ENCODE results near the gene EIF4ENIF1.
A peak's percentile ranks its signal among the peaks of the same experiment; 100 is the strongest.
"Not testable (repeated sequence)": the region's sequence is repeated elsewhere in the genome, so short reads cannot be mapped to it uniquely, and the experiment has no call there.

The EIF4ENIF1 gene

GRCh38 chr22:31495343-31495742 lies 5.7 kb upstream of the EIF4ENIF1 start:
- Histone ChIP-seq H3K36me3 (ENCODE audit: control insufficient read depth, insufficient read depth, low read length) (no peaks in the 10 kb centered on the region), H3K4me3 (ENCODE audit: insufficient read depth, low read depth, low read length, poor library complexity, severe bottlenecking) (peak overlapping the region; percentile 70), H3K27me3 (replicated peaks; ENCODE audit: control insufficient read depth, insufficient read depth, low read length, poor library complexity, severe bottlenecking) (no peaks in the 10 kb centered on the region), H3K4me1 (ENCODE audit: control insufficient read depth, insufficient read depth, low read length, poor library complexity, severe bottlenecking) (peaks cover 19% of the 10 kb centered on the region), H3K27ac (ENCODE audit: insufficient read depth, low read length, poor library complexity, severe bottlenecking) (peak overlapping the region; percentile 91), H3K9me3 (ENCODE audit: control insufficient read depth, low read length) (no peaks in the 10 kb centered on the region)
- no peak for DNase-seq

DNA sequence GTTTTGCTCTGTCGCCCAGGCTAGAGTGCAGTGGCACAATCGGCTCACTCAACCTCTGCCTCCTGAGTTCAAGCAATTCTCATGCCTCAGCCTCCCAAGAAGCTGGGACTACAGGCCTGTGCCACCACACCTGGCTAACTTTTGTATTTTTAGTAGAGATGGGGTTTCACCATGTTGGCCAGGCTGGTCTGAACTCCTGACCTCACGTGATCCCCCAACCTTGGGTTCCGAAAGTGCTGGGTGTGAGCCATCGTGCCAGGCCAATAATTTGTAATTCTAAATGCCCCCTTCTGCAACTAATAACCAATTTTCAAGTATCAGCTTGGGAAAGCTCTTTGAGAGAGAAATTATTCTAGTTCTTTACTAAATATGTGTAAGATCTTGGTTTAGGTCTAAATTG lies 3.7 kb upstream of the EIF4ENIF1 start:
- not testable (repeated sequence) for H3K27me3 ChIP-seq (replicated peaks; ENCODE audit: control insufficient read depth, insufficient read depth, low read length, poor library complexity, severe bottlenecking); H3K27ac ChIP-seq (ENCODE audit: insufficient read depth, low read length, poor library complexity, severe bottlenecking); H3K4me3 ChIP-seq (ENCODE audit: insufficient read depth, low read depth, low read length, poor library complexity, severe bottlenecking); DNase-seq; H3K9me3 ChIP-seq (ENCODE audit: control insufficient read depth, low read length); H3K36me3 ChIP-seq (ENCODE audit: control insufficient read depth, insufficient read depth, low read length)
- H3K4me1 ChIP-seq (ENCODE audit: control insufficient read depth, insufficient read depth, low read length, poor library complexity, severe bottlenecking) = peaks cover 27% of the 10 kb centered on the region

DNA sequence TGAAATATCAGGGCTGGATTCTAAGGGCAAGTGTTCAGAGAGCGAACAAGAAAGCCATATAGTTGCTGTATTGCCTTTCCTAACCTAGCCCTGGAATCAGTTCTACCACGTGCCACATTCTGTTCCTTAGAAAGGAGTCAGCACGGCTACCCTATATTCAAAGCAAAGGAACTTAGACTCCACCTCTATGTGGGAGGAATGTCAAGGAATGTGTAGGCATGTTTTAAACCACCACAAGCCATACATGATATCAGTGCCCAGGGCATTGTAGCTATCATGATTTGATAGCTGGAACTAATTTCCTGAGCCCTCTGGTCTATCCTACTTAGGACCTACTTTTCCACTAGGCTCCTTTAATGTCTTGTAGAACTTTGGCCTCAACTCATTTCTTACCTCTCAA lies 2.5 kb upstream of the EIF4ENIF1 start:
- H3K9me3 ChIP-seq (ENCODE audit: control insufficient read depth, low read length) = no peaks in the 10 kb centered on the region
- no peak for DNase-seq
- no peak overlapping the region for H3K27ac ChIP-seq (ENCODE audit: insufficient read depth, low read length, poor library complexity, severe bottlenecking)
- no peaks in the 10 kb centered on the region for H3K36me3 ChIP-seq (ENCODE audit: control insufficient read depth, insufficient read depth, low read length)
- no peaks in the 10 kb centered on the region for H3K27me3 ChIP-seq (replicated peaks; ENCODE audit: control insufficient read depth, insufficient read depth, low read length, poor library complexity, severe bottlenecking)
- peaks cover 30% of the 10 kb centered on the region for H3K4me1 ChIP-seq (ENCODE audit: control insufficient read depth, insufficient read depth, low read length, poor library complexity, severe bottlenecking)
- H3K4me3 ChIP-seq (ENCODE audit: insufficient read depth, low read depth, low read length, poor library complexity, severe bottlenecking) = no peak overlapping the region

DNA sequence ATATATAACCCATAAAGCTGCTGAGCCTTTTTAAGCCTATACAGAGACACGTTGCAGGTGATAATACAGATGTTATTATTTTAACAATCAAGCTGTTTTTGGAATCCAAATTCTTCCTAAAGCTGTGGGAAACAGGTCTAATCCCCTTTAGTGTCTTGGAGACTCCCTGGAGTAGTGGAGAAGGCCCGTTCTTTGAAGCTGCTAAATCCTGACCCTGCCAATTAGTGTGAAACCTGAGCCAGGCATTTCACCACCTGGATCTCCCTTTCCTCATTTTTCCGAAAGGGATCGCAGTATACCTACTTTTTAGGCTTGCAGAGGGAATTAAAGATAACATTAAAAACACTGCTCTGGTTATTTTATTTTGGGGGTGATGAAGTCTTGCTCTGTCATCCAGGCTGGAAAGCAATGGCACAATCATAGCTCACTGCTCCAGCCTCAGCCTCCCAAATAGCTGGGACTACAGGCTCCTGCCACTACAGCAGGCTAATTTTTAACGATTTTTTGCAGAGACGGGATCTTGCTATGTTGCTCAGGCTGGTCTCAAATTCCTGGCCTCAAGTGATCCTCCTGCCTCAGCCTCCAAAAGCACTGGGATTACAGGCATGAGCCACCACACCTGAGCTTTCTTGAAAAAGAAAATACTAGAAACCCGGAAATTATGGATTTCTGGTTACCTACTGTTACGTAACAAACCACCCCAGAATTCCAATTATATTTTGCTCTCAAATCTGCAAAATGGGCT lies 1.7 kb upstream of the EIF4ENIF1 start:
- peaks cover 30% of the 10 kb centered on the region for H3K4me1 ChIP-seq (ENCODE audit: control insufficient read depth, insufficient read depth, low read length, poor library complexity, severe bottlenecking)
- H3K4me3 ChIP-seq (ENCODE audit: insufficient read depth, low read depth, low read length, poor library complexity, severe bottlenecking) = no peak overlapping the region
- H3K36me3 ChIP-seq (ENCODE audit: control insufficient read depth, insufficient read depth, low read length) = no peaks in the 10 kb centered on the region
- H3K9me3 ChIP-seq (ENCODE audit: control insufficient read depth, low read length) = no peaks in the 10 kb centered on the region
- peak overlapping the region; percentile 90 for H3K27ac ChIP-seq (ENCODE audit: insufficient read depth, low read length, poor library complexity, severe bottlenecking)
- no peak for DNase-seq
- H3K27me3 ChIP-seq (replicated peaks; ENCODE audit: control insufficient read depth, insufficient read depth, low read length, poor library complexity, severe bottlenecking) = no peaks in the 10 kb centered on the region

GRCh38 chr22:31490496-31490925 lies 869 bp upstream of the EIF4ENIF1 start:
- Histone ChIP-seq H3K4me1 (ENCODE audit: control insufficient read depth, insufficient read depth, low read length, poor library complexity, severe bottlenecking) (peaks cover 27% of the 10 kb centered on the region), H3K36me3 (ENCODE audit: control insufficient read depth, insufficient read depth, low read length) (no peaks in the 10 kb centered on the region), H3K27ac (ENCODE audit: insufficient read depth, low read length, poor library complexity, severe bottlenecking) (peak overlapping the region; percentile 90), H3K4me3 (ENCODE audit: insufficient read depth, low read depth, low read length, poor library complexity, severe bottlenecking) (peak overlapping the region; percentile 85), H3K27me3 (replicated peaks; ENCODE audit: control insufficient read depth, insufficient read depth, low read length, poor library complexity, severe bottlenecking) (no peaks in the 10 kb centered on the region), H3K9me3 (ENCODE audit: control insufficient read depth, low read length) (no peaks in the 10 kb centered on the region)
- DNase-seq = peak; percentile 34 to 50 (median 40)

GRCh38 chr22:31488988-31489617 lies 539 bp downstream of the EIF4ENIF1 start:
- Histone ChIP-seq H3K4me3 (ENCODE audit: insufficient read depth, low read depth, low read length, poor library complexity, severe bottlenecking) (peak overlapping the region; percentile 85), H3K27me3 (replicated peaks; ENCODE audit: control insufficient read depth, insufficient read depth, low read length, poor library complexity, severe bottlenecking) (no peaks in the 10 kb centered on the region), H3K4me1 (ENCODE audit: control insufficient read depth, insufficient read depth, low read length, poor library complexity, severe bottlenecking) (peaks cover 22% of the 10 kb centered on the region), H3K36me3 (ENCODE audit: control insufficient read depth, insufficient read depth, low read length) (peaks cover 2% of the 10 kb centered on the region), H3K27ac (ENCODE audit: insufficient read depth, low read length, poor library complexity, severe bottlenecking) (peak overlapping the region; percentile 90), H3K9me3 (ENCODE audit: control insufficient read depth, low read length) (no peaks in the 10 kb centered on the region)
- DNase-seq = peak in 1 of 3 donors; percentile 6

DNA sequence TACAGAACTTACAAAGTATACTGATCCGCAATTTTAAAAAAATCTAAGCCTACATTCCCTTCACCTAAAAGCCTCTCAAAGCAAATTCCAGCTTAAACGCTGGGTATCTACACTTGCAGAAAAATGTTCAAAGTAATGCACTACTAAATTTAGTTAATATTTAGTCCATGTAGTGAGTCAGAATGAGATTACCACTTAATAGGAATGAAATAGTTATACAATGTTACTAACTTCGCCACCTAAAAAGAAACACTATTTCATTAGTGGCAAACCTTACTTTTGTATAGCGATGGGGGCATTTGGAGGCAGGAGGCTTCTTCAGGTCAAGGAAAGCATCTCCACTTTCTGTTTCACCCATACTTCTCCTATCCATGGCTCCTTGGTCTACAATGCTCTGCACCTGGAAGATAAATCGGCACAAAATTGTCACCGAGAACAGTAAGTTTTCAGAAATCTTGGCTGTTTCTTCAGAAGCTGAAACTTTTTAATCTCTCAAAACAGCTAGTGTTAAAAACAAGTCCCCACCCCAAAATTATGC lies 1.2 kb downstream of the EIF4ENIF1 start:
- Histone ChIP-seq H3K9me3 (ENCODE audit: control insufficient read depth, low read length) (no peaks in the 10 kb centered on the region), H3K27ac (ENCODE audit: insufficient read depth, low read length, poor library complexity, severe bottlenecking) (peak overlapping the region; percentile 90), H3K4me1 (ENCODE audit: control insufficient read depth, insufficient read depth, low read length, poor library complexity, severe bottlenecking) (peaks cover 22% of the 10 kb centered on the region), H3K27me3 (replicated peaks; ENCODE audit: control insufficient read depth, insufficient read depth, low read length, poor library complexity, severe bottlenecking) (no peaks in the 10 kb centered on the region), H3K4me3 (ENCODE audit: insufficient read depth, low read depth, low read length, poor library complexity, severe bottlenecking) (peak overlapping the region; percentile 85), H3K36me3 (ENCODE audit: control insufficient read depth, insufficient read depth, low read length) (peaks cover 3% of the 10 kb centered on the region)
- no peak for DNase-seq

GRCh38 chr22:31486951-31487350 lies 2.7 kb downstream of the EIF4ENIF1 start:
- H3K36me3 ChIP-seq (ENCODE audit: control insufficient read depth, insufficient read depth, low read length) = peaks cover 7% of the 10 kb centered on the region
- DNase-seq = no peak
- no peaks in the 10 kb centered on the region for H3K27me3 ChIP-seq (replicated peaks; ENCODE audit: control insufficient read depth, insufficient read depth, low read length, poor library complexity, severe bottlenecking)
- H3K9me3 ChIP-seq (ENCODE audit: control insufficient read depth, low read length) = no peaks in the 10 kb centered on the region
- no peak overlapping the region for H3K4me3 ChIP-seq (ENCODE audit: insufficient read depth, low read depth, low read length, poor library complexity, severe bottlenecking)
- H3K4me1 ChIP-seq (ENCODE audit: control insufficient read depth, insufficient read depth, low read length, poor library complexity, severe bottlenecking) = peaks cover 22% of the 10 kb centered on the region
- no peak overlapping the region for H3K27ac ChIP-seq (ENCODE audit: insufficient read depth, low read length, poor library complexity, severe bottlenecking)

GRCh38 chr22:31486369-31486768 lies 3.3 kb downstream of the EIF4ENIF1 start:
- not testable (repeated sequence) for H3K4me3 ChIP-seq (ENCODE audit: insufficient read depth, low read depth, low read length, poor library complexity, severe bottlenecking); DNase-seq; H3K27ac ChIP-seq (ENCODE audit: insufficient read depth, low read length, poor library complexity, severe bottlenecking); H3K9me3 ChIP-seq (ENCODE audit: control insufficient read depth, low read length); H3K27me3 ChIP-seq (replicated peaks; ENCODE audit: control insufficient read depth, insufficient read depth, low read length, poor library complexity, severe bottlenecking)
- Histone ChIP-seq H3K36me3 (ENCODE audit: control insufficient read depth, insufficient read depth, low read length) (peaks cover 13% of the 10 kb centered on the region), H3K4me1 (ENCODE audit: control insufficient read depth, insufficient read depth, low read length, poor library complexity, severe bottlenecking) (peaks cover 20% of the 10 kb centered on the region)

DNA sequence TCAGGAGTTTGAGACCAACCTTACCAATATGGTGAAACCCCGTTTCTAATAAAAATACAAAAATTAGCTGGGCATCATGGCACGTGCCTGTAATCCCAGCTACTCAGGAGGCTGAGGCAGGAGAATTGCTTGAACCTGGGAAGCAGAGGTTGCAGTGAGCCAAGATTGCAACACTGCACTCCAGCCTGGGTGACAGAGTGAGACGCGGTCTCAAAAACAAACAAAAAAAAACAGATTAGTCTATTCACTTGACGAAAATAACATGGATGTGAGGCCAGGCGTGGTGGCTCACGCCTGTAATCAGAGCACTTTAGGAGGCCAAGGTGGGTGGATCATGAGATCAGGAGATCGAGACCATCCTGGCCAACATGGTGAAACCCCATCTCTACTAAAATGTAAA lies 7.2 kb downstream of the EIF4ENIF1 start:
- H3K4me1 ChIP-seq (ENCODE audit: control insufficient read depth, insufficient read depth, low read length, poor library complexity, severe bottlenecking); H3K27me3 ChIP-seq (replicated peaks; ENCODE audit: control insufficient read depth, insufficient read depth, low read length, poor library complexity, severe bottlenecking); H3K4me3 ChIP-seq (ENCODE audit: insufficient read depth, low read depth, low read length, poor library complexity, severe bottlenecking); DNase-seq; H3K9me3 ChIP-seq (ENCODE audit: control insufficient read depth, low read length); H3K27ac ChIP-seq (ENCODE audit: insufficient read depth, low read length, poor library complexity, severe bottlenecking): not testable (repeated sequence)
- peaks cover 23% of the 10 kb centered on the region for H3K36me3 ChIP-seq (ENCODE audit: control insufficient read depth, insufficient read depth, low read length)

Data from effector memory CD4-positive, alpha-beta T cell (primary cell).